GM20000 (cell line): ENCODE data around the gene WSCD2.

ENCODE experiments used
- DNase-seq: peaks from one replicate; pipeline ENCODE4 v3.0.0; 2012; ENCODE audit warnings: low spot score
- CTCF ChIP-seq: IDR thresholded peaks from 2 replicates; pipeline ENCODE4 v1.5.1; 2012; ENCODE audit warnings: mild to moderate bottlenecking, control low read depth; ENCODE audit errors: extremely low read depth, missing control alignments

The WSCD2 gene

GRCh38 chr12:108180255-108181094 is 51.4 kb downstream of the WSCD2 start:
- TF ChIP-seq CTCF: no peak
- DNase-seq: no peak

GRCh38 chr12:108181095-108181454 is 52.0 kb downstream of the WSCD2 start:
- no peak for TF ChIP-seq CTCF

GRCh38 chr12:108182096-108182495 is 53.0 kb downstream of the WSCD2 start:
- TF ChIP-seq CTCF: no peak
- no peak for DNase-seq

More at GRCh38 chr12:108181095-108181454, 52.0 kb downstream of the WSCD2 start:
- no peak for DNase-seq

GRCh38 chr12:108185002-108185401 is 55.9 kb downstream of the WSCD2 start:
- TF ChIP-seq CTCF: no peak
- no peak for DNase-seq

GRCh38 chr12:108187831-108188230 is 58.7 kb downstream of the WSCD2 start:
- DNase-seq: no peak
- TF ChIP-seq CTCF: no peak

- DNase-seq: no peak
- no peak for TF ChIP-seq CTCF
Observed at GRCh38 chr12:108190529-108190928, 61.4 kb downstream of the WSCD2 start.

- no peak for DNase-seq
Observed at GRCh38 chr12:108191086-108191485, 62.0 kb downstream of the WSCD2 start.

More at GRCh38 chr12:108191086-108191485, 62.0 kb downstream of the WSCD2 start:
- TF ChIP-seq CTCF: no peak
